Neural progenitor cell (in vitro differentiated cells): Measurements from ENCODE around the gene ACTL7B. TPM values are rescaled to one million over a fixed set of nuclear protein-coding genes. Genes with fewer than 3 reads are reported as not detected.

Experiments
- DNase-seq: peaks from one replicate; pipeline ENCODE4 v3.0.0-alpha.2; 2016; ENCODE audit warnings: low spot score
- H2AFZ ChIP-seq: fragments of 200-600 bp; sonication (generic); replicated peaks from 2 replicates; pipeline ENCODE4 v1.6.1; 2016; ENCODE audit warnings: antibody characterized with exemption
- H3F3A ChIP-seq: fragments of 200-600 bp; sonication (generic); 2 replicates; pipeline ENCODE4 v1.6.1; 2016; ENCODE audit warnings: antibody characterized with exemption, low read depth
- H3K27ac ChIP-seq: fragments of 200-600 bp; sonication (generic); 2 replicates; pipeline ENCODE4 v1.5.1; 2016; ENCODE audit warnings: mild to moderate bottlenecking
- H3K27me3 ChIP-seq: fragments of 200-600 bp; sonication (generic); 2 replicates; pipeline ENCODE4 v1.6.1; 2016; ENCODE audit warnings: mild to moderate bottlenecking, moderate library complexity
- H3K36me3 ChIP-seq: fragments of 200-600 bp; sonication (generic); 2 replicates; pipeline ENCODE4 v1.5.1; 2016
- H3K4me1 ChIP-seq: fragments of 200-600 bp; sonication (generic); 2 replicates; pipeline ENCODE4 v1.6.1; 2016; ENCODE audit warnings: mixed run types
- H3K4me2 ChIP-seq: fragments of 200-600 bp; sonication (generic); 2 replicates; pipeline ENCODE4 v1.6.1; 2016
- H3K4me3 ChIP-seq: fragments of 200-600 bp; sonication (generic); 2 replicates; pipeline ENCODE4 v1.5.1; 2016
- H3K79me2 ChIP-seq: fragments of 200-600 bp; sonication (generic); 2 replicates; pipeline ENCODE4 v1.6.1; 2016; ENCODE audit warnings: low read depth
- H3K9ac ChIP-seq: fragments of 200-600 bp; sonication (generic); 2 replicates; pipeline ENCODE4 v1.6.1; 2016
- H3K9me3 ChIP-seq: fragments of 200-600 bp; sonication (generic); 2 replicates; pipeline ENCODE4 v1.5.1; 2016; ENCODE audit warnings: low read depth
- H4K20me1 ChIP-seq: fragments of 200-600 bp; sonication (generic); 2 replicates; pipeline ENCODE4 v1.6.1; 2016; ENCODE audit warnings: low read depth
- H3K27ac Mint-ChIP-seq: 3 replicates; pipeline ENCODE4 v1.8.0; 2021; ENCODE audit warnings: mixed read lengths
- H3K27me3 Mint-ChIP-seq: 2 replicates; pipeline ENCODE4 v1.8.0; 2022; ENCODE audit warnings: low read depth, mild to moderate bottlenecking, inconsistent platforms, moderate library complexity, mixed read lengths; ENCODE audit not compliant: insufficient read depth
- H3K36me3 Mint-ChIP-seq: 3 replicates; pipeline ENCODE4 v1.8.0; 2021; ENCODE audit warnings: mixed read lengths
- H3K4me1 Mint-ChIP-seq: 3 replicates; pipeline ENCODE4 v1.8.0; 2021; ENCODE audit warnings: mixed read lengths
- H3K4me3 Mint-ChIP-seq: 3 replicates; pipeline ENCODE4 v1.8.0; 2021; ENCODE audit warnings: mild to moderate bottlenecking, moderate library complexity, mixed read lengths
- H3K9me3 Mint-ChIP-seq: 3 replicates; pipeline ENCODE4 v1.8.0; 2020; ENCODE audit warnings: mixed read lengths
- CTCF ChIP-seq: fragments of 200-600 bp; sonication (generic); IDR thresholded peaks from 2 replicates; pipeline ENCODE4 v1.5.1; 2017; ENCODE audit warnings: antibody characterized with exemption, mild to moderate bottlenecking
- EZH2 ChIP-seq: fragments of 200-600 bp; sonication (generic); IDR thresholded peaks from 2 replicates; pipeline ENCODE4 v1.6.1; 2017; ENCODE audit warnings: antibody characterized with exemption, mild to moderate bottlenecking, moderate library complexity
- EZH2phosphoT487 ChIP-seq: fragments of 200-600 bp; sonication (generic); IDR thresholded peaks from 2 replicates; pipeline ENCODE4 v1.6.1; 2017; ENCODE audit warnings: antibody characterized with exemption
- total RNA-seq: library from RNA; depleted of rRNA; stranded (reverse); fragments of >200 nt; gene quantifications from 2 replicates; pipeline ENCODE4 v1.2.3, GENCODE V29; 2015; ENCODE audit warnings: low replicate concordance

The ACTL7B gene
- total RNA-seq, 1 donor from 2014 or later: not detected

GRCh38 chr9:108854641-108855528, 901 bp downstream of the ACTL7B start:
- Histone ChIP-seq H3K4me2 (no peak overlapping the region), H2AFZ (no peak overlapping the region), H3K4me1 (no peaks in the 10 kb centered on the region), H3K27ac (no peak overlapping the region), H3F3A (no peaks in the 10 kb centered on the region), H4K20me1 (no peaks in the 10 kb centered on the region), H3K79me2 (no peaks in the 10 kb centered on the region), H3K36me3 (no peaks in the 10 kb centered on the region), H3K9me3 (no peaks in the 10 kb centered on the region), H3K4me3 (no peak overlapping the region), H3K9ac (no peak overlapping the region), H3K27me3 (no peaks in the 10 kb centered on the region)
- no peak overlapping the region for H3K4me3 Mint-ChIP-seq
- peaks cover 2% of the 10 kb centered on the region for H3K9me3 Mint-ChIP-seq
- H3K27ac Mint-ChIP-seq: no peak overlapping the region
- no peak for DNase-seq
- peaks cover 9% of the 10 kb centered on the region for H3K27me3 Mint-ChIP-seq
- TF ChIP-seq CTCF: no peak
- TF ChIP-seq EZH2phosphoT487: no peak
- TF ChIP-seq EZH2: no peak
- peaks cover 8% of the 10 kb centered on the region for H3K4me1 Mint-ChIP-seq
- no peaks in the 10 kb centered on the region for H3K36me3 Mint-ChIP-seq

- Histone ChIP-seq H3K4me2 (no peak overlapping the region), H3K36me3 (no peaks in the 10 kb centered on the region), H3K27ac (no peak overlapping the region), H3K4me3 (no peak overlapping the region), H3K79me2 (no peaks in the 10 kb centered on the region), H3K9ac (no peak overlapping the region), H3K27me3 (no peaks in the 10 kb centered on the region), H3K9me3 (no peaks in the 10 kb centered on the region), H3F3A (no peaks in the 10 kb centered on the region), H2AFZ (no peak overlapping the region), H3K4me1 (no peaks in the 10 kb centered on the region), H4K20me1 (no peaks in the 10 kb centered on the region)
- peak; percentile 11 for TF ChIP-seq CTCF
- no peak for TF ChIP-seq EZH2phosphoT487
- TF ChIP-seq EZH2: no peak
- Mint-ChIP-seq H3K4me1 (peaks cover 8% of the 10 kb centered on the region), H3K36me3 (no peaks in the 10 kb centered on the region), H3K9me3 (peaks cover 2% of the 10 kb centered on the region), H3K27ac (no peak overlapping the region), H3K27me3 (peaks cover 9% of the 10 kb centered on the region), H3K4me3 (no peak overlapping the region)
- no peak for DNase-seq
Measured at GRCh38 chr9:108854094-108854493, 1.7 kb downstream of the ACTL7B start.

- Histone ChIP-seq H3K4me3 (no peak overlapping the region), H3K27me3 (no peaks in the 10 kb centered on the region), H3F3A (no peaks in the 10 kb centered on the region), H3K36me3 (no peaks in the 10 kb centered on the region), H3K27ac (no peak overlapping the region), H3K9ac (no peak overlapping the region), H2AFZ (no peak overlapping the region), H3K4me2 (no peak overlapping the region), H3K9me3 (no peaks in the 10 kb centered on the region), H3K79me2 (no peaks in the 10 kb centered on the region), H3K4me1 (no peaks in the 10 kb centered on the region), H4K20me1 (no peaks in the 10 kb centered on the region)
- no peak overlapping the region for H3K4me3 Mint-ChIP-seq
- TF ChIP-seq EZH2phosphoT487 (no peak), EZH2 (no peak), CTCF (no peak)
- H3K9me3 Mint-ChIP-seq: peaks cover 2% of the 10 kb centered on the region
- H3K36me3 Mint-ChIP-seq: no peaks in the 10 kb centered on the region
- peaks cover 8% of the 10 kb centered on the region for H3K4me1 Mint-ChIP-seq
- peaks cover 4% of the 10 kb centered on the region for H3K27me3 Mint-ChIP-seq
- no peak for DNase-seq
- no peak overlapping the region for H3K27ac Mint-ChIP-seq
Measured at GRCh38 chr9:108852079-108852478, 3.7 kb downstream of the ACTL7B start.
